GM21825 (cell line): ENCODE data around the gene IFITM10.

Experiments
- ATAC-seq: cut with Tn5 transposase; IDR thresholded peaks from one replicate; pipeline ENCODE4 v1.9.1; 2021; ENCODE audit warnings: mild to moderate bottlenecking, moderate library complexity; ENCODE audit not compliant: unreplicated experiment

Gene IFITM10

GRCh38 chr11:1763796-1764661 is 13.6 kb upstream of the IFITM10 start, which contains the start of gene CTSD:
Gene CTSD (minus strand): TSS chr11:1763927. CDS start chr11:1763859, 68 bp downstream.
- ATAC-seq, result peak; percentile 61

- peak; percentile 16 for ATAC-seq
These were observed 13.0 kb upstream of the IFITM10 start for GRCh38 chr11:1763336-1763795.

GRCh38 chr11:1762537-1763302 is 12.3 kb upstream of the IFITM10 start:
- ATAC-seq, result no peak

GRCh38 chr11:1761857-1762536 is 11.6 kb upstream of the IFITM10 start:
- ATAC-seq, result no peak

GRCh38 chr11:1761110-1761856 is 10.9 kb upstream of the IFITM10 start:
- ATAC-seq, result no peak

GRCh38 chr11:1760351-1761109 is 10.1 kb upstream of the IFITM10 start:
- ATAC-seq, result no peak

GRCh38 chr11:1759851-1760220 is 9.4 kb upstream of the IFITM10 start:
- ATAC-seq, result no peak

- no peak for ATAC-seq
These were observed 8.9 kb upstream of the IFITM10 start for GRCh38 chr11:1759151-1759850.

- ATAC-seq, result no peak
These were observed 8.3 kb upstream of the IFITM10 start for GRCh38 chr11:1758611-1759150.

- no peak for ATAC-seq
These were observed 7.6 kb upstream of the IFITM10 start for GRCh38 chr11:1757861-1758610.

GRCh38 chr11:1756791-1757771 is 6.7 kb upstream of the IFITM10 start:
- no peak for ATAC-seq

- no peak for ATAC-seq
These were observed 5.5 kb upstream of the IFITM10 start for GRCh38 chr11:1755692-1756561.

- ATAC-seq, result no peak
These were observed 4.9 kb upstream of the IFITM10 start for GRCh38 chr11:1755344-1755691.

- no peak for ATAC-seq
These were observed 4.2 kb upstream of the IFITM10 start for GRCh38 chr11:1754376-1755150.

- ATAC-seq, result no peak
These were observed 3.5 kb upstream of the IFITM10 start for GRCh38 chr11:1753929-1754305.
